Activated CD4-positive, alpha-beta memory T cell treated with anti-CD3 and anti-CD28 coated beads for 36 hours (primary cell): Measurements from ENCODE around the gene USP17L10. TPM values are rescaled to one million over a fixed set of nuclear protein-coding genes. Genes with fewer than 3 reads are reported as not detected.
A peak's percentile ranks its signal among the peaks of the same experiment; 100 is the strongest.
"Not testable (repeated sequence)": the region's sequence is repeated elsewhere in the genome, so short reads cannot be mapped to it uniquely, and the experiment has no call there.

Experiments
- CTCF ChIA-PET: fragments of 350-600 bp; sonication (Branson Sonifier 250); formaldehyde crosslinking; loops from one replicate; lab custom pipeline; 2021; ENCODE audit warnings: antibody characterized with exemption, inconsistent platforms; lab: Charles Lee
- POLR2A ChIA-PET: fragments of 350-600 bp; sonication (Branson Sonifier 250); formaldehyde crosslinking; loops from one replicate; lab custom pipeline; 2021; ENCODE audit warnings: antibody characterized with exemption; lab: Charles Lee
- DNase-seq: peaks from one replicate; pipeline ENCODE4 v3.0.0-alpha.2; 2020
- H3K27ac Mint-ChIP-seq: one replicate; pipeline ENCODE4 v1.8.0; 2021; ENCODE audit warnings: mixed read lengths
- H3K27me3 Mint-ChIP-seq: one replicate; pipeline ENCODE4 v1.8.0; 2021; ENCODE audit warnings: mixed read lengths
- H3K36me3 Mint-ChIP-seq: one replicate; pipeline ENCODE4 v1.8.0; 2021; ENCODE audit warnings: mixed read lengths
- H3K4me1 Mint-ChIP-seq: one replicate; pipeline ENCODE4 v1.8.0; 2021; ENCODE audit warnings: low read depth, mixed read lengths
- H3K4me3 Mint-ChIP-seq: one replicate; pipeline ENCODE4 v1.8.0; 2021; ENCODE audit warnings: mild to moderate bottlenecking, mixed read lengths
- H3K9me3 Mint-ChIP-seq: one replicate; pipeline ENCODE4 v1.8.0; 2021; ENCODE audit warnings: mixed read lengths
- intact Hi-C: fragments of 100-400 bp; cut with micrococcal nuclease; formaldehyde crosslinking; loops from one replicate; pipeline ENCODE4 v1.15.1; 2023
- total RNA-seq, 2 experiments: library from RNA; stranded (reverse); gene quantifications; one replicate each; pipeline ENCODE4 v1.2.3, GENCODE V29; 2021

USP17L10 gene
- total RNA-seq = not detected

GRCh38 chr4:9210357-9210756 lies at the start of gene USP17L10:
TSS of gene USP17L10 (plus strand) at chr4:9210657. CDS start at chr4:9210657, 0 bp downstream.
- H3K9me3 Mint-ChIP-seq, H3K27ac Mint-ChIP-seq, CTCF ChIA-PET, H3K4me1 Mint-ChIP-seq, H3K36me3 Mint-ChIP-seq, H3K27me3 Mint-ChIP-seq, intact Hi-C loops, H3K4me3 Mint-ChIP-seq, DNase-seq, POLR2A ChIA-PET: not testable (repeated sequence)

GRCh38 chr4:9165990-9166389 lies 44.5 kb upstream of the USP17L10 start:
- POLR2A ChIA-PET, H3K9me3 Mint-ChIP-seq, CTCF ChIA-PET, H3K4me3 Mint-ChIP-seq, H3K27ac Mint-ChIP-seq, H3K36me3 Mint-ChIP-seq, H3K27me3 Mint-ChIP-seq, H3K4me1 Mint-ChIP-seq, intact Hi-C loops: not testable (repeated sequence)
- peak; percentile 76 for DNase-seq

- H3K4me3 Mint-ChIP-seq, H3K27ac Mint-ChIP-seq: not testable (repeated sequence)
Measured at GRCh38 chr4:9169791-9170459, 40.5 kb upstream of the USP17L10 start, which contains the start of gene FAM90A26. TSS of gene FAM90A26 (plus strand) at chr4:9170409. CDS start at chr4:9173173, 2,764 bp downstream.

GRCh38 chr4:9214701-9215100 lies 4.2 kb downstream of the USP17L10 start:
- DNase-seq, H3K9me3 Mint-ChIP-seq, H3K4me1 Mint-ChIP-seq, H3K4me3 Mint-ChIP-seq, H3K36me3 Mint-ChIP-seq, CTCF ChIA-PET, POLR2A ChIA-PET, H3K27ac Mint-ChIP-seq, H3K27me3 Mint-ChIP-seq, intact Hi-C loops: not testable (repeated sequence)

More at GRCh38 chr4:9169791-9170459, 40.5 kb upstream of the USP17L10 start, which contains the start of gene FAM90A26:
- DNase-seq, H3K27me3 Mint-ChIP-seq, POLR2A ChIA-PET, CTCF ChIA-PET, H3K36me3 Mint-ChIP-seq, H3K9me3 Mint-ChIP-seq, H3K4me1 Mint-ChIP-seq, intact Hi-C loops: not testable (repeated sequence)

GRCh38 chr4:9215105-9215504 lies 4.6 kb downstream of the USP17L10 start, which contains the start of gene USP17L11:
TSS of gene USP17L11 (plus strand) at chr4:9215405. CDS start at chr4:9215405, 0 bp downstream.
- H3K27me3 Mint-ChIP-seq, intact Hi-C loops, CTCF ChIA-PET, POLR2A ChIA-PET, H3K36me3 Mint-ChIP-seq, H3K9me3 Mint-ChIP-seq, H3K4me3 Mint-ChIP-seq, H3K4me1 Mint-ChIP-seq, H3K27ac Mint-ChIP-seq, DNase-seq: not testable (repeated sequence)

- DNase-seq, H3K4me1 Mint-ChIP-seq, H3K27me3 Mint-ChIP-seq, H3K36me3 Mint-ChIP-seq, H3K9me3 Mint-ChIP-seq, H3K27ac Mint-ChIP-seq, POLR2A ChIA-PET, CTCF ChIA-PET, intact Hi-C loops, H3K4me3 Mint-ChIP-seq: not testable (repeated sequence)
Measured at GRCh38 chr4:9219852-9220251, 9.4 kb downstream of the USP17L10 start, which contains the start of gene USP17L12. TSS of gene USP17L12 (plus strand) at chr4:9220152. CDS start at chr4:9220152, 0 bp downstream.

- intact Hi-C loops, H3K36me3 Mint-ChIP-seq, H3K9me3 Mint-ChIP-seq, DNase-seq, H3K27me3 Mint-ChIP-seq, CTCF ChIA-PET, H3K4me3 Mint-ChIP-seq, H3K27ac Mint-ChIP-seq, POLR2A ChIA-PET, H3K4me1 Mint-ChIP-seq: not testable (repeated sequence)
Measured at GRCh38 chr4:9224596-9224995, 14.1 kb downstream of the USP17L10 start, which contains the start of gene USP17L13. TSS of gene USP17L13 (plus strand) at chr4:9224896. CDS start at chr4:9224896, 0 bp downstream.

GRCh38 chr4:9230249-9230648 lies 19.8 kb downstream of the USP17L10 start:
- H3K4me3 Mint-ChIP-seq, intact Hi-C loops, H3K27me3 Mint-ChIP-seq, H3K27ac Mint-ChIP-seq, H3K4me1 Mint-ChIP-seq, CTCF ChIA-PET, DNase-seq, POLR2A ChIA-PET, H3K36me3 Mint-ChIP-seq, H3K9me3 Mint-ChIP-seq: not testable (repeated sequence)

GRCh38 chr4:9234085-9234484 lies 23.6 kb downstream of the USP17L10 start, which contains the start of gene USP17L15:
TSS of gene USP17L15 (plus strand) at chr4:9234385. CDS start at chr4:9234385, 0 bp downstream.
- POLR2A ChIA-PET, H3K9me3 Mint-ChIP-seq, H3K36me3 Mint-ChIP-seq, H3K27ac Mint-ChIP-seq, H3K27me3 Mint-ChIP-seq, DNase-seq, CTCF ChIA-PET, intact Hi-C loops, H3K4me3 Mint-ChIP-seq, H3K4me1 Mint-ChIP-seq: not testable (repeated sequence)

- H3K27me3 Mint-ChIP-seq, intact Hi-C loops, H3K9me3 Mint-ChIP-seq, H3K4me3 Mint-ChIP-seq, POLR2A ChIA-PET, H3K27ac Mint-ChIP-seq, CTCF ChIA-PET, H3K4me1 Mint-ChIP-seq, H3K36me3 Mint-ChIP-seq: not testable (repeated sequence)
- DNase-seq = peak; percentile 9
Measured at GRCh38 chr4:9238461-9238860, 28.0 kb downstream of the USP17L10 start.

GRCh38 chr4:9243579-9243978 lies 33.1 kb downstream of the USP17L10 start, which contains the start of gene USP17L17:
TSS of gene USP17L17 (plus strand) at chr4:9243879. CDS start at chr4:9243879, 0 bp downstream.
- H3K4me3 Mint-ChIP-seq, H3K27ac Mint-ChIP-seq, intact Hi-C loops, H3K36me3 Mint-ChIP-seq, CTCF ChIA-PET, H3K9me3 Mint-ChIP-seq, DNase-seq, POLR2A ChIA-PET, H3K4me1 Mint-ChIP-seq, H3K27me3 Mint-ChIP-seq: not testable (repeated sequence)

GRCh38 chr4:9247953-9248680 lies 37.7 kb downstream of the USP17L10 start, which contains the start of gene USP17L18:
TSS of gene USP17L18 (plus strand) at chr4:9248630. CDS start at chr4:9248630, 0 bp downstream.
- H3K4me3 Mint-ChIP-seq, H3K27ac Mint-ChIP-seq, H3K4me1 Mint-ChIP-seq, H3K36me3 Mint-ChIP-seq, intact Hi-C loops, CTCF ChIA-PET, POLR2A ChIA-PET, H3K27me3 Mint-ChIP-seq, H3K9me3 Mint-ChIP-seq: not testable (repeated sequence)
- peak; percentile 6 for DNase-seq
